Measurements from ENCODE around the gene CCNF.
A peak's percentile ranks its signal among the peaks of the same experiment; 100 is the strongest.

The CCNF gene

DNA sequence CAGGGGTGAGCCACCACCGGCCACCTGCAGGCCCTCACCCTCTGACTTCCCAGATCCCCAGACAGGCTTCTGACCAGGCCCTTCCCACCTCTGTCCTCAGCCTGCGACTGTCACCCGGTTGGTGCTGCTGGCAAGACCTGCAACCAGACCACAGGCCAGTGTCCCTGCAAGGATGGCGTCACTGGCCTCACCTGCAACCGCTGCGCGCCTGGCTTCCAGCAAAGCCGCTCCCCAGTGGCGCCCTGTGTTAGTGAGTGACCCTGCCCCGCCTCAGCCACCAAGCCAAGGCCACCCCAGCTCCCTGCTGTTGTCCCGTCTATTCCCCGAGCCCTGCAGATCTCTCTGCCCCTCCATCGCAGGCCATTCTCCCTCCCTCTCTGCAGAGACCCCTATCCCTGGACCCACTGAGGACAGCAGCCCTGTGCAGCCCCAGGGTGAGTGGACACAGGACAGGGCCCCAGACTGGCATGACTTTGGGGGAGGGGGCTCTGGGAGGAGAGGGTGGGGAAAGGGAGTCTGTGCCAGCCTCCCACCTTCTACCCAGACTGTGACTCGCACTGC lies 43.7 kb downstream of the CCNF start:
- CTCF ChIA-PET, result no interaction called here
- TF ChIP-seq, protein P1, sequence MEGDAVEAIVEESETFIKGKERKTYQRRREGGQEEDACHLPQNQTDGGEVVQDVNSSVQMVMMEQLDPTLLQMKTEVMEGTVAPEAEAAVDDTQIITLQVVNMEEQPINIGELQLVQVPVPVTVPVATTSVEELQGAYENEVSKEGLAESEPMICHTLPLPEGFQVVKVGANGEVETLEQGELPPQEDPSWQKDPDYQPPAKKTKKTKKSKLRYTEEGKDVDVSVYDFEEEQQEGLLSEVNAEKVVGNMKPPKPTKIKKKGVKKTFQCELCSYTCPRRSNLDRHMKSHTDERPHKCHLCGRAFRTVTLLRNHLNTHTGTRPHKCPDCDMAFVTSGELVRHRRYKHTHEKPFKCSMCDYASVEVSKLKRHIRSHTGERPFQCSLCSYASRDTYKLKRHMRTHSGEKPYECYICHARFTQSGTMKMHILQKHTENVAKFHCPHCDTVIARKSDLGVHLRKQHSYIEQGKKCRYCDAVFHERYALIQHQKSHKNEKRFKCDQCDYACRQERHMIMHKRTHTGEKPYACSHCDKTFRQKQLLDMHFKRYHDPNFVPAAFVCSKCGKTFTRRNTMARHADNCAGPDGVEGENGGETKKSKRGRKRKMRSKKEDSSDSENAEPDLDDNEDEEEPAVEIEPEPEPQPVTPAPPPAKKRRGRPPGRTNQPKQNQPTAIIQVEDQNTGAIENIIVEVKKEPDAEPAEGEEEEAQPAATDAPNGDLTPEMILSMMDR (IDR thresholded peaks at IDR 0.05; ENCODE audit: control extremely low read depth, extremely low read depth, low read depth, missing control alignments), result no peak
- no peak for DNase-seq (ENCODE audit: extremely low spot score)
- POLR2A ChIA-PET, result no interaction called here

GRCh38 chr16:2473446-2473926 lies 44.2 kb downstream of the CCNF start:
- TF ChIP-seq, protein P1 (IDR thresholded peaks at IDR 0.05; ENCODE audit: control extremely low read depth, extremely low read depth, low read depth, missing control alignments), result no peak
- no peak for DNase-seq (ENCODE audit: extremely low spot score)
- ChIA-PET CTCF (no interaction called here), POLR2A (no interaction called here)

- TF ChIP-seq, protein P1 (IDR thresholded peaks at IDR 0.05; ENCODE audit: control extremely low read depth, extremely low read depth, low read depth, missing control alignments), result peak; percentile 65
- CTCF ChIA-PET, result interaction anchor here (0.7 to 1.0 kb wide), 5 partner anchors 9 to 245 kb away, joined by 3 to 4 read pairs (median 3); no protein-coding TSS in a partner anchor
- POLR2A ChIA-PET, result interaction anchor here (1.0 kb wide), 1 partner anchor 14 kb away, joined by 3 read pairs; the partner anchor contains the start of gene TEDC2
- peak; percentile 77 for DNase-seq (ENCODE audit: extremely low spot score)
Observed at GRCh38 chr16:2473999-2474876, 45.0 kb downstream of the CCNF start.

DNA sequence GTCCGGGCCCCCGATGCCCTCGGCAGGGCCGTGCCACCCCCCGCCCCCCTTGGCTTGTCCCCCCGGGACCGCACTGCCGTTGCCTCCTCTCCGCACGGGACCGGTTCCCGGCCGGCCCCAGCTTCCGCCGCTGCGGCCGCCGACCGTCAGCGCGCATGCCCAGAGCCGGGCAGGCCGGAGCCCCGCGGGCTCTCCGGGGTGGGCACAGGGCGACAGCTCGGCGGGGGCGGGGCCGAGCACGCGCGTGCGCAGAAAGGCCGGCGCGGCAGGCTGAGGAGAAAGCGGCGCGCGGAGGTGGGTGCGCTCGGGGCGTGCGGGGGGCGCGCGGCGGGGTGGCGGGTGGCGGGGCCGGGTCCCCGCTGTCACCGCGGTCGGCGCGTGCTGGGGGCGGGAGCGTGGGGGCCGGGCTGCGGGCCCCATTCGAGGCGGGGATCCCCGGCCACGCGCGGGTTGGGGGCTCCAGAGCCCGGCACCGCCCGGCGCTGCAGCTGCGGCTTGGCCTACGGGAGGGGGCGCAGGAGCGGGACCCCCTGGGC lies 45.7 kb downstream of the CCNF start, which contains the start of gene TBC1D24:
TSS of gene TBC1D24 (plus strand) at position 251 of the 536 bp plus-strand sequence. CDS start 21,022 bp downstream, outside the sequence.
- POLR2A ChIA-PET, result interaction anchor here (0.6 to 1.0 kb wide), 2 partner anchors 15 to 319 kb away, joined by 3 read pairs; partner anchors contain the start of genes TEDC2 and TRAF7
- CTCF ChIA-PET, result interaction anchor here (0.7 to 1.0 kb wide), 5 partner anchors 10 to 244 kb away, joined by 3 to 4 read pairs (median 3); no protein-coding TSS in a partner anchor
- DNase-seq (ENCODE audit: extremely low spot score), result peak; percentile 99
- TF ChIP-seq, protein P1 (IDR thresholded peaks at IDR 0.05; ENCODE audit: control extremely low read depth, extremely low read depth, low read depth, missing control alignments), result no peak

- POLR2A ChIA-PET, result interaction anchor here (0.6 to 1.0 kb wide), 2 partner anchors 16 to 320 kb away, joined by 3 read pairs; partner anchors contain the start of genes TEDC2 and TRAF7
- DNase-seq (ENCODE audit: extremely low spot score), result no peak
- CTCF ChIA-PET, result interaction anchor here (1.0 kb wide), 3 partner anchors 10 to 243 kb away, joined by 3 to 4 read pairs (median 4); no protein-coding TSS in a partner anchor
- TF ChIP-seq, protein P1 (IDR thresholded peaks at IDR 0.05; ENCODE audit: control extremely low read depth, extremely low read depth, low read depth, missing control alignments), result no peak
Observed at GRCh38 chr16:2475413-2476344, 46.4 kb downstream of the CCNF start.
